Caco-2 (cell line): ENCODE results near the gene ANKRD60. TPM values are rescaled to one million over a fixed set of nuclear protein-coding genes. Genes with fewer than 3 reads are reported as not detected.
A peak's percentile ranks its signal among the peaks of the same experiment; 100 is the strongest.

Experiments used
- BruUV-seq: library from RNA; stranded (reverse); fragments of 400-500 nt; replicated peaks from 2 replicates; lab custom pipeline; 2021; lab: Mats Ljungman, UMichigan
- CTCF ChIA-PET: fragments of 300-600 bp; sonication (Branson Sonifier 250); formaldehyde crosslinking; loops from one replicate; lab custom pipeline; 2022; ENCODE audit warnings: antibody characterized with exemption; lab: Charles Lee
- POLR2A ChIA-PET: fragments of 300-600 bp; sonication (Branson Sonifier 250); formaldehyde crosslinking; loops from one replicate; lab custom pipeline; 2022; ENCODE audit warnings: antibody characterized with exemption; lab: Charles Lee
- DNase-seq, 2 experiments: peaks; one replicate each; pipeline versions ENCODE4 v3.0.0 to v3.0.0-alpha.2; 2020 to 2022
- H3K27me3 ChIP-seq: replicated peaks from 2 replicates; pipeline ENCODE4 v1.6.0; 2011; ENCODE audit warnings: low read length; ENCODE audit not compliant: control insufficient read depth, insufficient read depth
- H3K36me3 ChIP-seq: 2 replicates; pipeline ENCODE4 v1.5.1; 2011; ENCODE audit warnings: low read length; ENCODE audit not compliant: control insufficient read depth, insufficient read depth
- H3K4me1 ChIP-seq: fragments of 250-450 bp; sonication (Bioruptor Pico); 2 replicates; pipeline ENCODE4 v1.5.1; 2020; ENCODE audit warnings: mild to moderate bottlenecking
- H3K4me3 ChIP-seq: 2 replicates; pipeline ENCODE4 v1.5.1; 2011; ENCODE audit warnings: low read depth, mild to moderate bottlenecking, control low read depth, low read length
- H3K9me3 ChIP-seq: fragments of 250-450 bp; sonication (Bioruptor Pico); 2 replicates; pipeline ENCODE4 v1.5.1; 2020; ENCODE audit warnings: mild to moderate bottlenecking, moderate library complexity
- H3K27ac Mint-ChIP-seq: one replicate; pipeline ENCODE4 v1.8.0; 2022; ENCODE audit warnings: mixed read lengths; ENCODE audit not compliant: unreplicated experiment
- H3K27me3 Mint-ChIP-seq: one replicate; pipeline ENCODE4 v1.8.0; 2022; ENCODE audit warnings: mixed read lengths; ENCODE audit not compliant: insufficient read depth, unreplicated experiment
- H3K36me3 Mint-ChIP-seq: one replicate; pipeline ENCODE4 v1.8.0; 2022; ENCODE audit warnings: mild to moderate bottlenecking, mixed read lengths; ENCODE audit not compliant: insufficient read depth, unreplicated experiment
- H3K4me1 Mint-ChIP-seq: one replicate; pipeline ENCODE4 v1.8.0; 2022; ENCODE audit warnings: low read depth, mixed read lengths; ENCODE audit not compliant: unreplicated experiment
- H3K4me3 Mint-ChIP-seq: one replicate; pipeline ENCODE4 v1.8.0; 2022; ENCODE audit warnings: mild to moderate bottlenecking, moderate library complexity, mixed read lengths; ENCODE audit not compliant: unreplicated experiment
- H3K9me3 Mint-ChIP-seq: one replicate; pipeline ENCODE4 v1.8.0; 2022; ENCODE audit warnings: mixed read lengths; ENCODE audit not compliant: unreplicated experiment
- CTCF ChIP-seq, 2 experiments: fragments of 200-600 bp in 1 of 2; IDR thresholded peaks; 1 replicate in 1 of 2; 2 replicates in 1 of 2; pipeline versions ENCODE4 v1.5.1 to v1.8.0; 2011 to 2022; ENCODE audit warnings: antibody characterized with exemption in 1 of 2, control low read depth in 1 of 2, inconsistent platforms in 1 of 2, low read depth in 1 of 2, low read length in 1 of 2, mild to moderate bottlenecking in 1 of 2, moderate library complexity in 1 of 2; ENCODE audit not compliant: insufficient read depth in 1 of 2, severe bottlenecking in 1 of 2, unreplicated experiment in 1 of 2
- intact Hi-C: fragments of 100-400 bp; cut with micrococcal nuclease; formaldehyde crosslinking; loops from one replicate; pipeline ENCODE4 v1.10.0; 2022; ENCODE audit not compliant: unreplicated experiment
- total RNA-seq: library from RNA; stranded (reverse); gene quantifications from 2 replicates; pipeline ENCODE4 v1.2.3, GENCODE V29; 2022

Gene ANKRD60
- total RNA-seq, 1 experiment from 2014 or later = not detected

- POLR2A ChIA-PET = no interaction called here
- H3K9me3 ChIP-seq = peaks cover 9% of the 10 kb centered on the region; the same call in 1 of the 2 replicates
- H3K27ac Mint-ChIP-seq = no peak overlapping the region
Observed at GRCh38 chr20:58251979-58252591, 23.6 kb upstream of the ANKRD60 start.

GRCh38 chr20:58251348-58251978, 23.0 kb upstream of the ANKRD60 start:
- Histone ChIP-seq H3K9me3 (peaks cover 9% of the 10 kb centered on the region; the same call in 1 of the 2 replicates), H3K4me1 (no peaks in the 10 kb centered on the region; the same call in 1 of the 2 replicates), H3K36me3 (no peaks in the 10 kb centered on the region), H3K4me3 (no peak overlapping the region), H3K27me3 (no peaks in the 10 kb centered on the region)
- TF ChIP-seq CTCF (IDR thresholded peaks at IDR 0.05; ENCODE audit: insufficient read depth in 1 of 2, low read depth in 1 of 2, low read length in 1 of 2, severe bottlenecking in 1 of 2, unreplicated experiment in 1 of 2) = no peak
- ChIA-PET POLR2A (no interaction called here), CTCF (no interaction called here)
- Mint-ChIP-seq H3K27ac (no peak overlapping the region), H3K27me3 (peaks cover 5% of the 10 kb centered on the region), H3K4me3 (no peak overlapping the region), H3K4me1 (peaks cover 14% of the 10 kb centered on the region), H3K9me3 (peaks cover 6% of the 10 kb centered on the region), H3K36me3 (peaks cover 5% of the 10 kb centered on the region)
- no TSS peak for BruUV-seq
- intact Hi-C loops = no loop called here
- no peak for DNase-seq

More at GRCh38 chr20:58251979-58252591, 23.6 kb upstream of the ANKRD60 start:
- no peak for TF ChIP-seq CTCF (IDR thresholded peaks at IDR 0.05; ENCODE audit: insufficient read depth in 1 of 2, low read depth in 1 of 2, low read length in 1 of 2, severe bottlenecking in 1 of 2, unreplicated experiment in 1 of 2)
- no peaks in the 10 kb centered on the region for H3K36me3 ChIP-seq
- H3K4me3 ChIP-seq = no peak overlapping the region
- intact Hi-C loops = no loop called here
- H3K4me1 Mint-ChIP-seq = peaks cover 14% of the 10 kb centered on the region
- H3K36me3 Mint-ChIP-seq = peaks cover 5% of the 10 kb centered on the region
- no peak overlapping the region for H3K4me3 Mint-ChIP-seq
- peaks cover 6% of the 10 kb centered on the region for H3K9me3 Mint-ChIP-seq
- H3K27me3 ChIP-seq = no peaks in the 10 kb centered on the region
- DNase-seq = no peak
- no peaks in the 10 kb centered on the region; the same call in 1 of the 2 replicates for H3K4me1 ChIP-seq
- H3K27me3 Mint-ChIP-seq = peaks cover 8% of the 10 kb centered on the region
- no TSS peak for BruUV-seq
- CTCF ChIA-PET = no interaction called here

- Mint-ChIP-seq H3K27ac (no peak overlapping the region), H3K9me3 (no peaks in the 10 kb centered on the region), H3K27me3 (no peaks in the 10 kb centered on the region), H3K4me3 (no peak overlapping the region), H3K4me1 (peaks cover 24% of the 10 kb centered on the region), H3K36me3 (peaks cover 5% of the 10 kb centered on the region)
- TF ChIP-seq CTCF (IDR thresholded peaks at IDR 0.05; ENCODE audit: insufficient read depth in 1 of 2, low read depth in 1 of 2, low read length in 1 of 2, severe bottlenecking in 1 of 2, unreplicated experiment in 1 of 2) = peak; percentile 81
- no TSS peak for BruUV-seq
- DNase-seq = peak; percentile 71 to 75
- ChIA-PET POLR2A (no interaction called here), CTCF (interaction anchor here (0.6 to 1.1 kb wide), 5 partner anchors 10 to 201 kb away, joined by 3 to 5 read pairs (median 3); partner anchors contain the start of gene VAPB)
- Histone ChIP-seq H3K36me3 (no peaks in the 10 kb centered on the region), H3K4me1 (no peaks in the 10 kb centered on the region; the same call in none of the 2 replicates), H3K9me3 (no peaks in the 10 kb centered on the region), H3K4me3 (no peak overlapping the region), H3K27me3 (no peaks in the 10 kb centered on the region)
- intact Hi-C loops = loop anchor here (1.0 kb wide), 1 partner anchor 201 kb away; no protein-coding TSS in a partner anchor
Observed at GRCh38 chr20:58246346-58246745, 17.9 kb upstream of the ANKRD60 start.
